Measurements from ENCODE around the gene ITGA7.

ITGA7 gene

DNA sequence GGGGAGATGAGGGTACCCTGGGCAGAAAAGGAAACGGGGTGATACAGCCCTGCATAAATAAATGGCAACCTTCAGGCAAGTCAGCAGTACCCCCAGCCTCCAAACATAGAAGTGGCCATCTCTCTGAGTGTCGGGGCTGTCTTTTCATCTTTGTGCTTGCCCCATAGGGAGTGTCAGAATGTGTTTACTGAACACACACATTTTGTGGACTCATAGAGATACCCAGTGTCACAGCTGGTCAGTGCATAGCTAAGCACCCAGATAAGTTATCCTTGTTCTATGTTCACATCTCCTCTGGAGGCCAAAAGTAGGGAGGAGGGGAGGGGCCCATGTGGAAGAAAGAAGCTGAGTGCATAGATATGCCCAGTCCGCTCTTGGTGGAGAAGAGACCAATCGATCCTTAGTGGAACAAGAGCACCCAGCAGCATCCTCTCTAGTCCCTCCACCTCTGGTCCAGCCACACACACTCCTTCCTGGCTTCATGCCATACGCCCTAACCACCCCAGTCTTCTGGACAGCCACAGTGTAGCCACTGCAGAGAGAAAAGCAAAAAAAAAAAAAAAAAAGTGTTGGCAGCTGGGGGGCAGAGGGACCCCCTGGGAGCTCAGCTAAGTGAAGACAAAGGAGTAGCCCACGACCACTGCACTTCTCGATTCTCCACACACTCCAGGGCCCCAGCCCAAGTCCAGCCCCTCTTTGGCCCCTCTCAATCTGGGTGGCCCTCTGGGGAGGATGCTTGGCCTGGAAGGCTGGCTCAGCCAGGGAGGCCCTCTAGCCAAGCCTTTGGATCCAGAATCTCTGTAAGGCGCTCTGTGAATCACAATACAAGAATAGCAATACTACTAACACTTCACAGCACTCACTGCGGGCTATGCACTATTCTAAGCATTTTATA, 2.6 kb downstream of the ITGA7 start:
- in situ Hi-C loops (cut with MboI; ENCODE audit: low sequenced_read_pairs): no loop called here

- in situ Hi-C loops (cut with MboI; ENCODE audit: low sequenced_read_pairs): no loop called here
Measured at GRCh38 chr12:55703901-55704761, 3.6 kb downstream of the ITGA7 start.

GRCh38 chr12:55703288-55703687, 4.4 kb downstream of the ITGA7 start:
- in situ Hi-C loops (cut with MboI; ENCODE audit: low sequenced_read_pairs): no loop called here

DNA sequence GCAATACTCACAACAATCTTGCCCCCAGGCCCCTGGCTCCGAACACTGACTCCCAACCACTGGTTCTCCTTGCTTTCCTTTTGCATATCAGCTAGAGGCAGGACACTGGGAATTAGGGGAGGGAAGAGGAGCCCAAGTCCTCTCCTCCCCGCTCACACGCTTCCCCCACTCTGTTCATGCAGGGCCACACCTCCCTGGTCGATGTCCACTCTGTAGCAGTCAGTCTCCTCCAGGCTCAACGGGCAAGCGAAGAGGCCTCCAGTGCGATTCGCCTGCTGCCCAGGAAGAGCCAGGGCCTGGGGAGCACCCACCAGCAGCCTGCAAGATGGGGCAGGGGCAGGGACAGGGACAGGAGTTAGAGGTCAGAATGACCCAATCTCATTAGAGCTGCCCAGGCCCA, 4.8 kb downstream of the ITGA7 start:
- in situ Hi-C loops (cut with MboI; ENCODE audit: low sequenced_read_pairs): no loop called here

DNA sequence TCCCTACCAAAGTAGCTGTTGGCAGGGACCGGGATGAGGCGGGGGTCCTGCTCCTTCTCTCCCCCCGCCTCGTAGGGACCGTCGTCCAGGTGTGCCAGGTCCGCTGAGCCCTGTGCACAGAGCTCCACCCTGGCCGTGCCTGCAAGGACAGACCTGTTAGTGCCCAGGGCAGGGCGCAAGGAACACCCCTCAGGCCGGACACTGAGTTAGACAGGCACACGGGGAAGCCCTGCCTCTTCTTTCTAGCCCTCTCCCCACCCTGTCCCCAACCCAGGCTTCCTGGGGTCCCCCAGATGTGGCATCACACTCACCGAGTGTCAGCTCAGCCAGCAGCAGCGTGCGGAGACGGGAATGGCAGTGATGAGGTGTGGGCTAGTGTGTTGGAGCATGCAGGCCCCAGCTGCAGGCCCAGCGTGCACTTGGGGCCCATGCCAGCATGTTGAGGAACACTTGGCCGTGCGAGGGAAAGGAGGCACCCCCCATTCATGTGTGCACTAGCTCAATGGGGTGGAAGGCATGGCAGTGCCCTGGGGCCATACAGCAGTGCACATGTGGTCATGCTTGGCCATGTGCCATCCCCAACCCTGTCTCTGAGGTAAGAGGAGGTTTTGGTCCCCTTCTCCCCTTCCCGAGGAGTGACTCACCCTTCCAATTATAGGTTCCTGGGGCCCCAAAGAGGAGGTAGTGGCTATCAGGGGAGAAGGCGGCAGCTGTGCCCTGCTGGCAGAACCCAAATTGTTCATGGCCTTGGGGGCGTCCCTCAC, 7.3 kb downstream of the ITGA7 start:
- in situ Hi-C loops (cut with MboI; ENCODE audit: low sequenced_read_pairs): no loop called here

GRCh38 chr12:55699471-55700055, 8.1 kb downstream of the ITGA7 start:
- in situ Hi-C loops (cut with MboI; ENCODE audit: low sequenced_read_pairs): no loop called here

DNA sequence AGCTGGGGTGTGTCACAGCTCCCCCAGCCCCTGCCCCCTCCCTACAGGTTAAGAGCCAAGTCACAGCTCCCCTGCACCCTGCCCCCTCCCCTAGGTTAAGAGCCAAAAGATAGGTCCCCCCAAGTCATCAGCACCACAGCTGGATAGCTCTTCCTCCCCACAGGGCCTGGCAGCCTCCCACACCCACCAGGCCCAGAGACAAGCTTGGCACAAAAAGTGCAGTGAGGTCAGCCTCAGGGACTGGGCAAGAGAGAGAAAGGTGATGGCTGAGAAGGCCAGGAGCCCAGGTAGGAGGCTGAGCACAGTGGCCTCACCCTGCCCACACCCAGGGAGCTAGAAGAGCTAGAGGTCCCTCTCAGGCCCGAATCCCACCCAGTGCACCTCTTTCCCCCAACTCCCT, 8.7 kb downstream of the ITGA7 start:
- in situ Hi-C loops (cut with MboI; ENCODE audit: low sequenced_read_pairs): no loop called here

DNA sequence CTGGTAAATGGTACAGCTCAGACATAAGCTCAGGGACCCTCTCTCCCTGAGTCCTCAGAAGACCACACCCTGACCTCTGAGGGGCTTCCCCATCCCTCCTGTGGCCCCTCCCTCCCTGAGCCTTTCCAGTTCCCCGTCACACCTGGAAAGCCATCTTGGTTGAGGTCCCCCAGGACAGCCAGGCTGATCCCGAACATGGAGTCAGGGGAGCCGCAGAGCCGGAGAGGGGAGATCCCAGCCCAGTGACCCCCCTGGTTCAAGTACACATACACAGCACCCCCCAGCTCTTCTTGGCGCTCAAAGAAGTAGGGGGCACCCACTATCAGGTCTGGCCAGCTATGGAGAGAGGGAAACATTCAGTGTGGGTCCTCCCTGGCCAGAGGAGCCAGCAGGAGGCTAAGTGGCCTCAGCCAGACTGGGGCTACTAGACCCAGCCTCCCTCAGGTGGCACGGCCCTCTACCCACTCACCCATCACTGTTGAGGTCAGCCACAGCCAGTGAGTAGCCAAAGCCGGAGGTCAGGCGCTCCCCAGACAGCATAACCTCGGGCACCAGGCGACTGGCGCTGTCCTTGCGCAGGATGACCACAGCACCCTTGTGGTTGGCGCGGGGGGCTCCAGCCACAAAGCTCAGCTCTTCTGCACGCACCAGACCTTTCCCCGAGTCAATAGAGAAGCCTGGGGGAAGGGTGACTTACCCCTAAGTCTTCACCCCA, 9.3 kb downstream of the ITGA7 start:
- in situ Hi-C loops (cut with MboI; ENCODE audit: low sequenced_read_pairs): no loop called here

DNA sequence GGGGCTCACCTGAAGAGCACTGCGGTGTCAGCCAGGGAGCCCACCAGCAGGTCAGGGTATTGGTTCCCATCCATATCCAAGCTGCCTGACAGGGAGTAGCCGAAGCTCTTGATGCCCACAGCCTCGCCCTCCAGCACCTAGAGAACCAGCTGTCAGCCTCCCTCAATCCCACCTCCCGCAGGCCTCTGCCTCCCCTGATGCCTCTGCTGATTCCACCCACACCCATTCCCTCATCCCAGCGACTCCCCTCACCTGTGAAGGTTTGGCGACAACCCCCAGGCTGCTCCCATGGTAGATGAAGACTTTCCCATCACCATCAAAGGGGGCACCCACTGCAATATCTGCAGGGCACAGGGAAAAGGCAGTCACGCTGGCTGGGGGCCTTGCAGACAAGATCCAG, 10.0 kb downstream of the ITGA7 start:
- in situ Hi-C loops (cut with MboI; ENCODE audit: low sequenced_read_pairs): no loop called here

DNA sequence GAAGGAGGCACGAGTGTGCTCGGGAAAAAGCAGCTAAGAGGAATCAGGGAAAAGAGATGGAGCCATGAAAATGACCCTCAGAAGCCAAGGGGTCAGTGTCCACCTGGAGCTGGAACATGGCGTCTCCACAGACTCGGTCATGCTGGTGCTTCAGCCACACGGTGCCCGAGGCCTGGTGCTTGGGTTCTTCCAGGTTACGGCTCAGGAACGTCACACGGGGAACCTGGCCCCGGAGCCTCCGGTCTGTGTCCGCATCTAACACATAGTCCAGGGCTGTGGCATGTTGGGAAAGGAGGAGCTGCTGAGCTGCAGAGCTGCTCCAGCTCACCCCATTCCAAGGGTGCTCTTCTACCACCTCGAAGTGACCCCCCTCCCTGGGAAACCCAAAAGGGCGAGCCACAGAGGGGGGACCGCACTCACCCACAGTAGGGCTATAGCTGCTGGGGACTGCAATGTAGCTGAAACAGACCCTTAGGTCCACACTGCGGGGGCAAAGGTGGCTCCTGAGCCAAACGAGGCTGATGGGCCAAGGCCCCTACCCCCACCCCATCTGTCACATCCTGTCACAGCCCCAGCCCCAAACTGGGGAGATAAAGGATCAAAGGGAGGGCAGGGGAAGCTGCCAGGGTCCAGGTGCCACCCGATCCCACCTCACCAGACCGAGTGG, 10.8 kb downstream of the ITGA7 start:
- in situ Hi-C loops (cut with MboI; ENCODE audit: low sequenced_read_pairs): no loop called here

DNA sequence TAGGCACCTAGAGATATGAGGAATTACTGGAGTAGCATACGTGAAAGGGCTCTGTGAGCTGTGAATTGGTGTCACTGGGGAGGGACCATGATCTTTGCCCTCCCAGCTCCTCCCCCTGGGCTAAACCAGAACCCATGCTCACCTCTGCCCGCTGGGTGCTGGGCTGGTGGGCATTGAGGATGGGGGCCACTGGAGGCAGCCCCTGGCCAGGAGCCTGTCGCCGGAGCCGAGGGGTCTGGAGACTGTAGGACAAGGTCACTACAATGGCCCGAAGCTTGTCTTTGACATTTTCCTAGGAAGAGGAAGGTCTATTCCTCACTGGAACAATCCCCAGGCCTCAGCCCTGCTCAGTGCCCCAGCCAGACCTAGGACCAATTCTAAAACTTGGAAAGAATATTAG, 11.6 kb downstream of the ITGA7 start:
- in situ Hi-C loops (cut with MboI; ENCODE audit: low sequenced_read_pairs): no loop called here

DNA sequence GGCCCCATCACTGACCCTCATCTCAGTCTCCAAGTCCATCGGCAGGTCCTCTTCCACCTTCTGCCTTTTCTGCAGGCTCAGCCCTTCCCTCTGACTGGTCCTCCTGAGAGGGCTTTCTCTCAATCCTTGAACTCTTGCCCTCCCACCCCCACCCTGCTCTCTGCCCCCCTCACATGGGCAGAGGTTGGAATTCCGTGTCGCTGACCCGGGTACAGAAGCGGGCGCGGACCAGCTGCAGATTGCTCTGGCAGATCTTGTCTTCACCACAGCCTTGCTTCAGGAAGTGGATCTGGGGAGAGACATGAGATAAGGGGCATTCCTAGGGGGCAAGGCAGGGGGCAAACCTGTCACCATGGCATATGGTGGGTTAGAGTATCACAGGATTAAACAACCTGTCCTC, 12.4 kb downstream of the ITGA7 start:
- in situ Hi-C loops (cut with MboI; ENCODE audit: low sequenced_read_pairs): no loop called here

DNA sequence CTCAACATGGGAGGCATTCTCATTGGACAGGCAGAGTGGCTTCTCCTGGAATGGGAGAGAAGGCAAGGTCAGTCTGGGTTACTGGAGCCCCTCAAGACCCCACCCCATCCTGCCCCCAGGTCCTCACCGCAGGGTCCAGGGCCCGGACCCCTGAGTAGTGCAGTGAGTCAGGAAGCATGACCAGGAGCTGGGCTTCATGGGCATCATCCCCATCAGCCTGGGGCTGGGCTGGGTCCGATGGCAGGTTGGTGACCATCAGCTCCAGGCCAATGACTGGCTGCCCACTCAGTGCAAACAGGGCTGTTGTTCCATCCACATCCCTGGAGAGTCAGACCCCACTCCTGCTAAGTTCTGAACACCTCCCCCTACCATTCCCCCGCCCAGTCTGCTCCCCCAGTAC, 13.1 kb downstream of the ITGA7 start:
- in situ Hi-C loops (cut with MboI; ENCODE audit: low sequenced_read_pairs): no loop called here

- in situ Hi-C loops (cut with MboI; ENCODE audit: low sequenced_read_pairs): no loop called here
Measured at GRCh38 chr12:55694188-55694515, 13.6 kb downstream of the ITGA7 start.

DNA sequence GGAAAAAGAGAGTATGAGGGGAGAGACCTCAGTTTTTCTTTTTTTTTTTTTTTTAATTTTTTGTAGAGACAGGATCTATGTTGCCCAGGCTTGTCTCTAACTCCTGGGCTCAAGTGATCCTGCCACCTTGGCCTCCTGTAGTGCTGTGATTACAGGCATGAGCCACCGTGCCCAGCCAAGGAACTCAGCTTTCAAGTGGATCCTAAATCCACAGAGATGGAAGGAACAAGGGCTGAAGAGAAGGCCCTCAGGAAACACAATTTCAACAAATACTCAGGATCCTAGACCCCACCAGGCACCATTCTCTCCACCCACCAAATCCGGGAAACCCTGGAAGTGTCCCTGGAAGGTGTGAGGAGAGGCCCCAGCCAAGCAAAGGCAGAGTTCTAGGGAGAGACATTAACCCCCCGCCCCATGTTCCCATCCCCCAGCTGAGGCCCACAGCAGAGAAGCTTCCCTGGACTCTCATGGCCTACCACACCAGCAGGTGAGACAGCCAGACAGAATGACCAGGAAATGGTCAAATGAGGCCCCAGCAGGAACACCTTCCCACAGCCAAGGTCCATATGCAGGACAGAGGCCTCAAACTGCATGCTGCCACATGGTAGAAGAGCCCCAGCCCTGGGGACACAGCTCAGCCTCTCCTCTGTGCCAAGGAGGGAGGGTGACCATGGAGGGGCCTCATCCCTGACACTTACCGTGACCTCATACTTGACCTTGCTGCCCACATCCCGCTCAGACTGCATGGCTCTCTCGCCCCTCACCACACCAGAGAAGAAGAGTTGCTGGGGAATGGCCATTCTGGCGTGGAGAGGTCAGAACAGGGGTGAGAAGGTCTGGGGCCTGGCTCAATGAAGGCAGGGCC, 14.1 kb downstream of the ITGA7 start:
- in situ Hi-C loops (cut with MboI; ENCODE audit: low sequenced_read_pairs): no loop called here

GRCh38 chr12:55692631-55693322, 14.9 kb downstream of the ITGA7 start:
- in situ Hi-C loops (cut with MboI; ENCODE audit: low sequenced_read_pairs): no loop called here

DNA sequence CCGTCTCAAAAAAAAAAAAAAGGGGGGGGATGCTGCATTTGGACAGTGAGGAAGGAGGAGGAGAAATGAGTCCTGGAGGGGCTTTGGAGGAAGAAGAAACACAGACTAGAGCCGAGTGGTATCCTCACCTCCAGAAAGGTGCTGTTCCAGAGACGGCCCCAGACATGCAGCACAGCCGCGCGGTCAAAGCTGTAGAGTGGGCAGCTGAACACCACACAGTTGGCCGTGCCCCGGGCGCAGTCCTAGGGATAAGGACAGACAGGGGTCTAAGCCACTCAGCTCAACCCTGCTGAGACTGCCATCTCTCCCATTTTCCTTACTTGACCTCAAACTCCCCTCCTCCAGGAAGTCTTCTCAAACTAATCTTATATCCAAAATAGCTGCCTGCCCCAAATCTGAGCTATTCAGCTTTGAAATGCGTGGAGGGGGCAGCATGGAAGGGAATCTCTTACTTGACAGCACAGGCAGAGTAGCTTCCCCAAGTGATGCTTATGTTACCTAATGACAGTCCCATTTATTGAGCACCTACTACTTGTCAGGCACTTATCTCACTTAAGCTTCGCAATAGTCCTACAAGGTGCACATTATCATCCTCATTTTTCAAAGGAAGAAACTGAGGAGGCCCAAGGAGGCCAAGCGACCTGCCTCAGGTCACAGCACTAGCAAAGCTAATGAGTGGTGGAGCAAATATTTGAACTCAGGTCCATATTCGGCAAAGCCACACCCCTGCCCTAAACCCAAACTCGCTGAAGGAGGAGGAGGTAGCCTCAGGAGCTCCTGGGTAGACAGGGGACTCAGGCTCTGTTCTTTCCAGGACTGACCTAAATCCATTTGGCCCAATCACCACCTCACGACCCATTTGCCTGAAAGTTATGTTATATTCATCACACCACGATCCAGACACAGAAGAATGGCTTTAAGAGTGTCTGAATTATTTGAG, 18.7 kb downstream of the ITGA7 start:
- in situ Hi-C loops (cut with MboI; ENCODE audit: low sequenced_read_pairs): no loop called here
